ENCODE measurements around the gene MTERF4. TPM values are rescaled to one million over a fixed set of nuclear protein-coding genes. Genes with fewer than 3 reads are reported as not detected.

Gene MTERF4
- polyA plus RNA-seq, 3 donors, result 15.5 to 37.4 (median 17.8) TPM

- no peaks in the 10 kb centered on the region for H3K4me1 ChIP-seq (ENCODE audit: control insufficient read depth in 1 of 2, insufficient read depth in 2 of 2, low read length in 2 of 2)
- H3K36me3 ChIP-seq (replicated peaks in 1 of 2; ENCODE audit: control insufficient read depth in 1 of 2, insufficient read depth in 2 of 2, low read length in 2 of 2), result peaks cover 4 to 18% of the 10 kb centered on the region in 2 donors
- no peak overlapping the region for H3K4me2 ChIP-seq (replicated peaks; ENCODE audit: extremely low read depth, low read length, poor library complexity, severe bottlenecking)
- Mint-ChIP-seq H3K27me3 (ENCODE audit: low read depth in 3 of 3) (peaks cover 0 to 7% (median 3%) of the 10 kb centered on the region in 3 donors), H3K9me3 (peaks cover 0 to 2% (median 0%) of the 10 kb centered on the region in 7 donors), H3K27ac (no peak overlapping the region), H3K4me1 (no peaks in the 10 kb centered on the region), H3K4me3 (no peak overlapping the region), H3K36me3 (peaks cover 15 to 17% of the 10 kb centered on the region in 2 donors)
- H3K9me3 ChIP-seq (replicated peaks in 1 of 2; ENCODE audit: control insufficient read depth in 1 of 2, insufficient read depth in 1 of 2, low read length in 2 of 2), result no peaks in the 10 kb centered on the region
- H3K9ac ChIP-seq (ENCODE audit: insufficient read depth, low read length, poor library complexity, severe bottlenecking), result no peak overlapping the region
- H2AFZ ChIP-seq (ENCODE audit: insufficient read depth, low read depth, low read length, poor library complexity, severe bottlenecking), result no peak overlapping the region
- H4K20me1 ChIP-seq (ENCODE audit: insufficient read depth, low read length), result no peaks in the 10 kb centered on the region
- H3K4me3 ChIP-seq (replicated peaks in 1 of 3; ENCODE audit: low read depth in 2 of 3, low read length in 3 of 3), result no peak overlapping the region
- intact Hi-C loops (cut with micrococcal nuclease), result no loop called here
- peak in 1 of 3 donors; percentile 0 for DNase-seq
- no peaks in the 10 kb centered on the region for H3K27me3 ChIP-seq (ENCODE audit: control insufficient read depth in 2 of 2, insufficient read depth in 2 of 2, low read length in 2 of 2)
- WGBS (ENCODE audit: insufficient coverage), result 98% methylated on average over 9 of the region's 9 CpGs
- TF ChIP-seq, protein P1, sequence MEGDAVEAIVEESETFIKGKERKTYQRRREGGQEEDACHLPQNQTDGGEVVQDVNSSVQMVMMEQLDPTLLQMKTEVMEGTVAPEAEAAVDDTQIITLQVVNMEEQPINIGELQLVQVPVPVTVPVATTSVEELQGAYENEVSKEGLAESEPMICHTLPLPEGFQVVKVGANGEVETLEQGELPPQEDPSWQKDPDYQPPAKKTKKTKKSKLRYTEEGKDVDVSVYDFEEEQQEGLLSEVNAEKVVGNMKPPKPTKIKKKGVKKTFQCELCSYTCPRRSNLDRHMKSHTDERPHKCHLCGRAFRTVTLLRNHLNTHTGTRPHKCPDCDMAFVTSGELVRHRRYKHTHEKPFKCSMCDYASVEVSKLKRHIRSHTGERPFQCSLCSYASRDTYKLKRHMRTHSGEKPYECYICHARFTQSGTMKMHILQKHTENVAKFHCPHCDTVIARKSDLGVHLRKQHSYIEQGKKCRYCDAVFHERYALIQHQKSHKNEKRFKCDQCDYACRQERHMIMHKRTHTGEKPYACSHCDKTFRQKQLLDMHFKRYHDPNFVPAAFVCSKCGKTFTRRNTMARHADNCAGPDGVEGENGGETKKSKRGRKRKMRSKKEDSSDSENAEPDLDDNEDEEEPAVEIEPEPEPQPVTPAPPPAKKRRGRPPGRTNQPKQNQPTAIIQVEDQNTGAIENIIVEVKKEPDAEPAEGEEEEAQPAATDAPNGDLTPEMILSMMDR (IDR thresholded peaks at IDR 0.05), result no peak
- no peaks in the 10 kb centered on the region for H3K79me2 ChIP-seq (ENCODE audit: insufficient read depth, low read length)
- H3K27ac ChIP-seq (ENCODE audit: low read depth in 1 of 2, low read length in 2 of 2), result no peak overlapping the region
Observed at GRCh38 chr2:241072151-241072550, 29.9 kb downstream of the MTERF4 start.

DNA sequence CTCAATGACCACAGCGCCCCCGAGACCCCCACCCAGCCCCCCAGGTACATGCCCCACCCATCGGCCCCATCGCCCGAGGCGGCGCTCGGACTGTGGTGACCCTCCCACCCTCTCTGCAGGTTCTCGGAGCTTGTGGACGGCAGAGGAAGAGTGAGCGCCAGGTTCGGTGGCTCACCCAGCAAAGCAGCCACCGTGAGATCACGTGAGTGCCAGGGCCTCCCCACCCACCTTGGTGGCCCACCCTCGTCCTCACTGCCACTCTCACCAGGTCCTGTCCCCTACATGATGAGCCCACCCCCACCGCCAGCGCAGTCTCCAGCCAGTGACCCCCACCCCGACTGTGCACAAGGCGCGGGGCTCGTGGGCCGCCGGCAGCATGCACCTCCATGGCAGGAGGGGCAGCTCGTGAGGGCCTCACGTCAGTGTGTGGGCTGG is 30.4 kb downstream of the MTERF4 start:
- Histone ChIP-seq H3K9me3 (replicated peaks in 1 of 2; ENCODE audit: control insufficient read depth in 1 of 2, insufficient read depth in 1 of 2, low read length in 2 of 2) (no peaks in the 10 kb centered on the region), H4K20me1 (ENCODE audit: insufficient read depth, low read length) (no peaks in the 10 kb centered on the region), H3K79me2 (ENCODE audit: insufficient read depth, low read length) (no peaks in the 10 kb centered on the region), H2AFZ (ENCODE audit: insufficient read depth, low read depth, low read length, poor library complexity, severe bottlenecking) (no peak overlapping the region), H3K4me2 (replicated peaks; ENCODE audit: extremely low read depth, low read length, poor library complexity, severe bottlenecking) (no peak overlapping the region), H3K4me3 (replicated peaks in 1 of 3; ENCODE audit: low read depth in 2 of 3, low read length in 3 of 3) (no peak overlapping the region), H3K27ac (ENCODE audit: low read depth in 1 of 2, low read length in 2 of 2) (no peak overlapping the region), H3K9ac (ENCODE audit: insufficient read depth, low read length, poor library complexity, severe bottlenecking) (no peak overlapping the region), H3K27me3 (ENCODE audit: control insufficient read depth in 2 of 2, insufficient read depth in 2 of 2, low read length in 2 of 2) (no peaks in the 10 kb centered on the region), H3K36me3 (replicated peaks in 1 of 2; ENCODE audit: control insufficient read depth in 1 of 2, insufficient read depth in 2 of 2, low read length in 2 of 2) (peaks cover 4 to 18% of the 10 kb centered on the region in 2 donors), H3K4me1 (ENCODE audit: control insufficient read depth in 1 of 2, insufficient read depth in 2 of 2, low read length in 2 of 2) (no peaks in the 10 kb centered on the region)
- H3K27me3 Mint-ChIP-seq (ENCODE audit: low read depth in 3 of 3), result peaks cover 0 to 7% (median 3%) of the 10 kb centered on the region in 3 donors
- no peak for DNase-seq
- H3K4me3 Mint-ChIP-seq, result no peak overlapping the region
- 91% methylated on average over 23 of the region's 25 CpGs for WGBS (ENCODE audit: insufficient coverage)
- no peak overlapping the region for H3K27ac Mint-ChIP-seq
- H3K36me3 Mint-ChIP-seq, result peaks cover 15 to 17% of the 10 kb centered on the region in 2 donors
- TF ChIP-seq, protein P1 (IDR thresholded peaks at IDR 0.05), result no peak
- no peaks in the 10 kb centered on the region for H3K4me1 Mint-ChIP-seq
- intact Hi-C loops (cut with micrococcal nuclease), result no loop called here
- H3K9me3 Mint-ChIP-seq, result peaks cover 0 to 2% (median 0%) of the 10 kb centered on the region in 7 donors
